ENCODE results near the gene CXCL1.

The CXCL1 gene

GRCh38 chr4:73851293-73851692, 17.9 kb upstream of the CXCL1 start:
- H3K4me1 ChIP-seq (ENCODE audit: control insufficient read depth in 2 of 2, insufficient read depth in 2 of 2, low read length in 2 of 2), result peaks cover 0 to 3% of the 10 kb centered on the region in 2 donors
- H3K4me3 ChIP-seq (ENCODE audit: low read length in 2 of 2), result no peak overlapping the region
- H3K9ac ChIP-seq (ENCODE audit: low read depth in 1 of 2, low read length in 2 of 2), result no peak overlapping the region
- H3K36me3 ChIP-seq (ENCODE audit: control insufficient read depth in 2 of 2, insufficient read depth in 2 of 2, low read length in 2 of 2), result no peaks in the 10 kb centered on the region
- no peaks in the 10 kb centered on the region for H3K9me3 ChIP-seq (ENCODE audit: control insufficient read depth in 2 of 2, low read length in 2 of 2)
- H3K27me3 ChIP-seq (ENCODE audit: control insufficient read depth in 2 of 2, insufficient read depth in 2 of 2, low read length in 2 of 2), result peaks cover 0 to 5% of the 10 kb centered on the region in 2 donors
- no peak overlapping the region for H3K27ac ChIP-seq (ENCODE audit: low read depth in 2 of 2, low read length in 2 of 2)

- Histone ChIP-seq H3K27ac (ENCODE audit: low read depth in 2 of 2, low read length in 2 of 2) (no peak overlapping the region), H3K9me3 (ENCODE audit: control insufficient read depth in 2 of 2, low read length in 2 of 2) (no peaks in the 10 kb centered on the region), H3K9ac (ENCODE audit: low read depth in 1 of 2, low read length in 2 of 2) (no peak overlapping the region), H3K27me3 (ENCODE audit: control insufficient read depth in 2 of 2, insufficient read depth in 2 of 2, low read length in 2 of 2) (peaks cover 0 to 5% of the 10 kb centered on the region in 2 donors), H3K4me3 (ENCODE audit: low read length in 2 of 2) (no peak overlapping the region), H3K36me3 (ENCODE audit: control insufficient read depth in 2 of 2, insufficient read depth in 2 of 2, low read length in 2 of 2) (no peaks in the 10 kb centered on the region), H3K4me1 (ENCODE audit: control insufficient read depth in 2 of 2, insufficient read depth in 2 of 2, low read length in 2 of 2) (peaks cover 0 to 3% of the 10 kb centered on the region in 2 donors)
Observed at GRCh38 chr4:73852771-73853170, 16.4 kb upstream of the CXCL1 start.

DNA sequence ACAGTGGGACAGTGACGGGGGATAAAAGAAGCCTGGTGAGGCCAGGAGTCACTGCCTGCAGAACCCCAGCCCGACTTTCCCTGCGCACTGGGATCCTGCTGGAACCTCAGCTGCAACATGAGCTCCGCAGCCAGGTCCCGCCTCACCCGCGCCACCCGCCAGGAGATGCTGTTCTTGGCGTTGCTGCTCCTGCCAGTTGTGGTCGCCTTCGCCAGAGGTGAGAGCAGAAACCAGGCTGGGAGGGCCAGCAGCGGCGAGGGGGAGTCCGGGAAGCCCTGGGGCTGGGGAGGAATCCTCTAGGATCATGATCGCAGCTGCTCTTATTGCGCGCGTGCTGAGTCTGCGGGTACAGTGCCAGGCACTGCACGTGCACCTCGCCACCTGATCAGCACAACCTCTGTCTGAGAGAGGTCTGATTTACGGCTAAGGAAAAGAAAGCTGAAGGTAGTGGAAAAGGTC, 15.9 kb upstream of the CXCL1 start, which contains the start of gene PF4V1:
Gene PF4V1 (plus strand): TSS at position 51 of the 459 bp plus-strand sequence. CDS start 67 bp downstream, at position 118.
- Histone ChIP-seq H3K4me3 (ENCODE audit: low read length in 2 of 2) (peak within 1 kb of the TSS in 1 of 2 donors; percentile 20), H3K27me3 (ENCODE audit: control insufficient read depth in 2 of 2, insufficient read depth in 2 of 2, low read length in 2 of 2) (peaks cover 0 to 5% of the 10 kb centered on the region in 2 donors), H3K36me3 (ENCODE audit: control insufficient read depth in 2 of 2, insufficient read depth in 2 of 2, low read length in 2 of 2) (no peaks in the 10 kb centered on the region), H3K4me1 (ENCODE audit: control insufficient read depth in 2 of 2, insufficient read depth in 2 of 2, low read length in 2 of 2) (peaks cover 0 to 3% of the 10 kb centered on the region in 2 donors), H3K9me3 (ENCODE audit: control insufficient read depth in 2 of 2, low read length in 2 of 2) (no peaks in the 10 kb centered on the region), H3K27ac (ENCODE audit: low read depth in 2 of 2, low read length in 2 of 2) (no peak within 1 kb of the TSS), H3K9ac (ENCODE audit: low read depth in 1 of 2, low read length in 2 of 2) (no peak within 1 kb of the TSS)

DNA sequence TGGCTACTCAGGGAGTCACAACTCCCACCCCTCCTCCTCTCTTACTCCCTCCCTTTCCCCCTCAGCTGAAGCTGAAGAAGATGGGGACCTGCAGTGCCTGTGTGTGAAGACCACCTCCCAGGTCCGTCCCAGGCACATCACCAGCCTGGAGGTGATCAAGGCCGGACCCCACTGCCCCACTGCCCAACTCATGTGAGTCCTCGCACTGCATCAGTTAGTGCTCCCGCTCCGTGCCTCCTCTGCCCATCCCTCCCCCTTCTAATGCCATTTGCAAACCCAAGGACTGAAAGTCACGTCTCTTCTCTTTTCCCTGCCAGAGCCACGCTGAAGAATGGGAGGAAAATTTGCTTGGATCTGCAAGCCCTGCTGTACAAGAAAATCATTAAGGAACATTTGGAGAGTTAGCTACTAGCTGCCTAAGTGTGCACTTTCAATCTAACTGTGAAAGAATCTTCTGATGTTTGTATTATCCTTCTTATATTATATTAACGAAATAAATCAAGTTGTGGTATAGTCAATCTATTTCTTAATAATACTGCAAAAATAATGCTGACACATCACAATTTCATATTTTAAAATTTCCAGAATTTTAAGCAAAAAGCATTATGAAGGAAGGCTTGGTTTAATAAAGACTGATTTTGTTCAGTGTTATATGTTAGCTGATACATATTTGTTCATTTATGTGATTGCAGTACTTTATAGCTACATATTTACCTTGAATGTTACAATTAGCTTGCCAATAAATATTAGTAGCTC, 15.3 kb upstream of the CXCL1 start:
- Histone ChIP-seq H3K27ac (ENCODE audit: low read depth in 2 of 2, low read length in 2 of 2) (no peak overlapping the region), H3K9ac (ENCODE audit: low read depth in 1 of 2, low read length in 2 of 2) (no peak overlapping the region), H3K4me1 (ENCODE audit: control insufficient read depth in 2 of 2, insufficient read depth in 2 of 2, low read length in 2 of 2) (peaks cover 0 to 3% of the 10 kb centered on the region in 2 donors), H3K4me3 (ENCODE audit: low read length in 2 of 2) (no peak overlapping the region), H3K27me3 (ENCODE audit: control insufficient read depth in 2 of 2, insufficient read depth in 2 of 2, low read length in 2 of 2) (peaks cover 0 to 5% of the 10 kb centered on the region in 2 donors), H3K36me3 (ENCODE audit: control insufficient read depth in 2 of 2, insufficient read depth in 2 of 2, low read length in 2 of 2) (no peaks in the 10 kb centered on the region), H3K9me3 (ENCODE audit: control insufficient read depth in 2 of 2, low read length in 2 of 2) (no peaks in the 10 kb centered on the region)

DNA sequence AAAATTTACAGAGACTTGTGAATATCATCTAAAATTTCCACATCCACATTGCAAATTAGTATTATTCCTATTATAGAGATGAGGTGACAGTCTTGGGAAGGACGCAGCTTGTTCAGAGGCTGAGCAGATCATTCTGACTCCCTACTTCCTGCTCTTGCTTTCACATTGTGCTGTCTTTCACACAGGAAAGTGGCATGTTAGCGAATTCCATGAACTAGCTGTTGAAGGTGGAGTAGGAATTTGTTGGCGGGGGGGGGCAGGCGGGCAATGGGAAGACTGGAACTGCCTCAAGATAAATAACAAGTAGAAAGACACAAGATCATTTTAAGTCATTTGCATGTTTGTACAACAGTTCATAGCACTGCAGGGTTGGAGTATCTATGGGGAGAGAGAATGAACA, 13.8 kb upstream of the CXCL1 start:
- Histone ChIP-seq H3K9me3 (ENCODE audit: control insufficient read depth in 2 of 2, low read length in 2 of 2) (no peaks in the 10 kb centered on the region), H3K4me3 (ENCODE audit: low read length in 2 of 2) (no peak overlapping the region), H3K27ac (ENCODE audit: low read depth in 2 of 2, low read length in 2 of 2) (no peak overlapping the region), H3K36me3 (ENCODE audit: control insufficient read depth in 2 of 2, insufficient read depth in 2 of 2, low read length in 2 of 2) (no peaks in the 10 kb centered on the region), H3K9ac (ENCODE audit: low read depth in 1 of 2, low read length in 2 of 2) (no peak overlapping the region), H3K27me3 (ENCODE audit: control insufficient read depth in 2 of 2, insufficient read depth in 2 of 2, low read length in 2 of 2) (peaks cover 0 to 5% of the 10 kb centered on the region in 2 donors), H3K4me1 (ENCODE audit: control insufficient read depth in 2 of 2, insufficient read depth in 2 of 2, low read length in 2 of 2) (peaks cover 0 to 3% of the 10 kb centered on the region in 2 donors)

DNA sequence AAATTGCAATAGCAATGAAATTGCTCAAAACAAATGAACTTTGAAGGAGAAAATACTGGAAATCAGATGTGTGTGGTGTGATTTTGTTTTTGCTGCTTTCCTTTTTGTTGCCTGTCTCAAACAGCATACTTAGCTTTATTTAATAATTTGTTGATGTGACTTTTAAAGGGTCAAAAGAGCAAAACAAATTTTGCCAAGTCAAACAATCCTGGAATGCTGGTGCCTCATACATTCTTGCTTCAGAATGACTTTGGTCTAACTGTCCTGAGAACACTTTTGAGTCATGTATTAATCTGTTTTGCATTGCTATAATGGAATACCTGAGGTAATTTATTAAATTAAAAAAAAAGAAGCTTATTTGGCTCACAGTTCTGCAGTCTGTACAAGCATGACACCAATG, 12.7 kb upstream of the CXCL1 start:
- no peak overlapping the region for H3K4me3 ChIP-seq (ENCODE audit: low read length in 2 of 2)
- H3K27ac ChIP-seq (ENCODE audit: low read depth in 2 of 2, low read length in 2 of 2), result no peak overlapping the region
- H3K36me3 ChIP-seq (ENCODE audit: control insufficient read depth in 2 of 2, insufficient read depth in 2 of 2, low read length in 2 of 2), result no peaks in the 10 kb centered on the region
- H3K27me3 ChIP-seq (ENCODE audit: control insufficient read depth in 2 of 2, insufficient read depth in 2 of 2, low read length in 2 of 2), result peaks cover 0 to 5% of the 10 kb centered on the region in 2 donors
- peaks cover 0 to 3% of the 10 kb centered on the region in 2 donors for H3K4me1 ChIP-seq (ENCODE audit: control insufficient read depth in 2 of 2, insufficient read depth in 2 of 2, low read length in 2 of 2)
- H3K9me3 ChIP-seq (ENCODE audit: control insufficient read depth in 2 of 2, low read length in 2 of 2), result no peaks in the 10 kb centered on the region
- H3K9ac ChIP-seq (ENCODE audit: low read depth in 1 of 2, low read length in 2 of 2), result no peak overlapping the region

DNA sequence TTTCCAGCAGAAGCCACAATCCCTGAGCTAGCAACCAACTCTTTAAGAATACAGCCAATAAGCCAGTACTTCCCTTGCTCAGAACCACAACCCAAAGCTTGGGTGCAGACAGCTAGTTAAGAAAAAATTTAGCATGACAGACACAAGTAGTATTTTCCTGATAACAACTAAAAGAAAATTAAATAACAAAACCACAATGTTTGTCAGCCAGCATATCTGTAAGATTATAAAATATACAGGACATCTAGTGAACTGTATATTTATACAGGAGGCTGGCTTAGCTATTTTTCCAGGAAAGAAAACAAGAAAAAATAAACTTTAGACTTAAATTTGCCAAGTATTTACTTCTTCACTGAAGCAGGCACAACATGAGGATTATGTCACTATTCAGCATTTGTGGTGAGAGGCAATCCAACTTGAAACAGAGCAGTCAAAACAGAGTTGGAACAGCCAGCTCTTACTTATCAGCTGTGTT, 9.5 kb upstream of the CXCL1 start:
- Histone ChIP-seq H3K9ac (ENCODE audit: low read depth in 1 of 2, low read length in 2 of 2) (no peak overlapping the region), H3K36me3 (ENCODE audit: control insufficient read depth in 2 of 2, insufficient read depth in 2 of 2, low read length in 2 of 2) (no peaks in the 10 kb centered on the region), H3K27me3 (ENCODE audit: control insufficient read depth in 2 of 2, insufficient read depth in 2 of 2, low read length in 2 of 2) (no peaks in the 10 kb centered on the region), H3K4me1 (ENCODE audit: control insufficient read depth in 2 of 2, insufficient read depth in 2 of 2, low read length in 2 of 2) (no peaks in the 10 kb centered on the region), H3K4me3 (ENCODE audit: low read length in 2 of 2) (no peak overlapping the region), H3K27ac (ENCODE audit: low read depth in 2 of 2, low read length in 2 of 2) (peak overlapping the region in 1 of 2 donors; percentile 30), H3K9me3 (ENCODE audit: control insufficient read depth in 2 of 2, low read length in 2 of 2) (no peaks in the 10 kb centered on the region)

GRCh38 chr4:73860181-73860580, 9.0 kb upstream of the CXCL1 start:
- Histone ChIP-seq H3K9ac (ENCODE audit: low read depth in 1 of 2, low read length in 2 of 2) (no peak overlapping the region), H3K36me3 (ENCODE audit: control insufficient read depth in 2 of 2, insufficient read depth in 2 of 2, low read length in 2 of 2) (no peaks in the 10 kb centered on the region), H3K4me3 (ENCODE audit: low read length in 2 of 2) (no peak overlapping the region), H3K9me3 (ENCODE audit: control insufficient read depth in 2 of 2, low read length in 2 of 2) (no peaks in the 10 kb centered on the region), H3K27ac (ENCODE audit: low read depth in 2 of 2, low read length in 2 of 2) (no peak overlapping the region), H3K27me3 (ENCODE audit: control insufficient read depth in 2 of 2, insufficient read depth in 2 of 2, low read length in 2 of 2) (no peaks in the 10 kb centered on the region), H3K4me1 (ENCODE audit: control insufficient read depth in 2 of 2, insufficient read depth in 2 of 2, low read length in 2 of 2) (no peaks in the 10 kb centered on the region)

- Histone ChIP-seq H3K9ac (ENCODE audit: low read depth in 1 of 2, low read length in 2 of 2) (no peak overlapping the region), H3K36me3 (ENCODE audit: control insufficient read depth in 2 of 2, insufficient read depth in 2 of 2, low read length in 2 of 2) (no peaks in the 10 kb centered on the region), H3K9me3 (ENCODE audit: control insufficient read depth in 2 of 2, low read length in 2 of 2) (no peaks in the 10 kb centered on the region), H3K4me1 (ENCODE audit: control insufficient read depth in 2 of 2, insufficient read depth in 2 of 2, low read length in 2 of 2) (no peaks in the 10 kb centered on the region), H3K4me3 (ENCODE audit: low read length in 2 of 2) (no peak overlapping the region), H3K27ac (ENCODE audit: low read depth in 2 of 2, low read length in 2 of 2) (no peak overlapping the region), H3K27me3 (ENCODE audit: control insufficient read depth in 2 of 2, insufficient read depth in 2 of 2, low read length in 2 of 2) (no peaks in the 10 kb centered on the region)
Observed at GRCh38 chr4:73860917-73861316, 8.3 kb upstream of the CXCL1 start.

GRCh38 chr4:73862322-73862721, 6.9 kb upstream of the CXCL1 start:
- Histone ChIP-seq H3K27me3 (ENCODE audit: control insufficient read depth in 2 of 2, insufficient read depth in 2 of 2, low read length in 2 of 2) (no peaks in the 10 kb centered on the region), H3K36me3 (ENCODE audit: control insufficient read depth in 2 of 2, insufficient read depth in 2 of 2, low read length in 2 of 2) (no peaks in the 10 kb centered on the region), H3K9ac (ENCODE audit: low read depth in 1 of 2, low read length in 2 of 2) (no peak overlapping the region), H3K27ac (ENCODE audit: low read depth in 2 of 2, low read length in 2 of 2) (no peak overlapping the region), H3K4me3 (ENCODE audit: low read length in 2 of 2) (no peak overlapping the region), H3K9me3 (ENCODE audit: control insufficient read depth in 2 of 2, low read length in 2 of 2) (no peaks in the 10 kb centered on the region), H3K4me1 (ENCODE audit: control insufficient read depth in 2 of 2, insufficient read depth in 2 of 2, low read length in 2 of 2) (no peaks in the 10 kb centered on the region)

Data from mucosa of rectum (tissue), 2 donors.